Measurements from ENCODE around the gene SPIN1. TPM values are rescaled to one million over a fixed set of nuclear protein-coding genes. Genes with fewer than 3 reads are reported as not detected.

SPIN1 gene
- total RNA-seq, 1 donor from 2014 or later = 77.6 TPM

DNA sequence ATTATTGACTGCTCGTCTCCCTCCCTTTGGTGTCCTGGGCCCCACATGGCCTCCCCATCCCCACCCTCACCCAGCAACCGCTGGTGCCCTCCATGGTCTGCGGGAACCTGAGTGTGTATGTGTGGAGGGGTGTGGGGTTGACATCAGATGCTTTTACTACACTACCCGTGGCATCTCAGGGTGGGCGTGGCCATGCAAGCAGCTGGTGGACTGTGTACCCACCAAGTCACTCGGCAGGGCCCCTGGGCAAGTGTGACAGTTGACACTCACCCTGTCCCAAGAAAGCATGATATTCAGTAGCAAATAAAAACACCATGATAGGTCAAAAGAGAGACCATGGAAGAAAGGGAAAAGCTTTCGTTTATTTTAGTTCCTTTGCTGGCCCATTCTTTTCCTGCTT is 139.4 kb downstream of the SPIN1 start:
- H3K36me3 Mint-ChIP-seq (ENCODE audit: low read depth) = no peaks in the 10 kb centered on the region
- DNase-seq (ENCODE audit: low read depth, low spot score) = no peak
- H3K27me3 Mint-ChIP-seq (ENCODE audit: low read depth) = peaks cover 41% of the 10 kb centered on the region
- H3K9me3 Mint-ChIP-seq = no peaks in the 10 kb centered on the region
- H3K4me3 Mint-ChIP-seq = no peak overlapping the region
- no peak for TF ChIP-seq CTCF (conservative IDR thresholded peaks at IDR 0.05)
- no peak overlapping the region for H3K27ac Mint-ChIP-seq (ENCODE audit: unreplicated experiment)
- H3K4me1 Mint-ChIP-seq = peaks cover 7% of the 10 kb centered on the region

Other genes starting within 250 kb of the SPIN1 start
- gene SPATA31C2, start 250.0 kb upstream of the SPIN1 start, total RNA-seq = 1.5 and 2.0 TPM in 2 replicates
- gene NXNL2, start 146.7 kb downstream of the SPIN1 start, total RNA-seq = not detected in 2 replicates

Data from neural crest cell (in vitro differentiated cells).